HL-60 (cell line): Measurements from ENCODE around the gene FKBP15.

Experiments used
- SPI1 ChIP-seq: IDR thresholded peaks from 2 replicates; pipeline ENCODE4 v1.6.1; 2012; ENCODE audit warnings: low read depth, mild to moderate bottlenecking, borderline replicate concordance
- TF ChIP-seq, protein P1 (sequence below): IDR thresholded peaks from one replicate; pipeline ENCODE4 v1.5.1; 2011; ENCODE audit warnings: low read length, control low read depth, inconsistent platforms; ENCODE audit not compliant: insufficient read depth
- TF ChIP-seq, protein P2 (sequence below): IDR thresholded peaks from 2 replicates; pipeline ENCODE4 v1.6.1; 2012; ENCODE audit warnings: low read depth; ENCODE audit not compliant: insufficient replicate concordance

DNA sequence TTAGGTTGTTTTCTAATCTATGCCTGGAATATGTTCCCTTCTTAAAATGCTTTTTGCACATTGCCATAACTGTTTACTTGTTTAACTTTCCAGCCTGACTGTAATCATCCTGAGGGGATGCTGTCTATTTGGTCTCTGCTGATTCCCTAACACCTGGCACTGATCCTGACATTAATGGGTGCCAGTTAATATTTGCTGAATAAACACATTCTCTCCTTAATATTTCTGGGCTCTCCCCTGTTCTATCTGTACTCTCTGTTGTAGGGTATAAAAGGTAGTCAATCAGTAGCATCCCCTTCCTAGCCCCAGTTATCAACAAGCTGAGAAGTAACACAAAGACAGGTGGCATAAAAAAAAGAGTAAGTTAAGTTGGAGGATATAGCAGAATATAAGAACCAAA lies 91.6 kb downstream of the FKBP15 start:
- TF ChIP-seq, protein P1, sequence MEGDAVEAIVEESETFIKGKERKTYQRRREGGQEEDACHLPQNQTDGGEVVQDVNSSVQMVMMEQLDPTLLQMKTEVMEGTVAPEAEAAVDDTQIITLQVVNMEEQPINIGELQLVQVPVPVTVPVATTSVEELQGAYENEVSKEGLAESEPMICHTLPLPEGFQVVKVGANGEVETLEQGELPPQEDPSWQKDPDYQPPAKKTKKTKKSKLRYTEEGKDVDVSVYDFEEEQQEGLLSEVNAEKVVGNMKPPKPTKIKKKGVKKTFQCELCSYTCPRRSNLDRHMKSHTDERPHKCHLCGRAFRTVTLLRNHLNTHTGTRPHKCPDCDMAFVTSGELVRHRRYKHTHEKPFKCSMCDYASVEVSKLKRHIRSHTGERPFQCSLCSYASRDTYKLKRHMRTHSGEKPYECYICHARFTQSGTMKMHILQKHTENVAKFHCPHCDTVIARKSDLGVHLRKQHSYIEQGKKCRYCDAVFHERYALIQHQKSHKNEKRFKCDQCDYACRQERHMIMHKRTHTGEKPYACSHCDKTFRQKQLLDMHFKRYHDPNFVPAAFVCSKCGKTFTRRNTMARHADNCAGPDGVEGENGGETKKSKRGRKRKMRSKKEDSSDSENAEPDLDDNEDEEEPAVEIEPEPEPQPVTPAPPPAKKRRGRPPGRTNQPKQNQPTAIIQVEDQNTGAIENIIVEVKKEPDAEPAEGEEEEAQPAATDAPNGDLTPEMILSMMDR = no peak
- TF ChIP-seq, protein P2, sequence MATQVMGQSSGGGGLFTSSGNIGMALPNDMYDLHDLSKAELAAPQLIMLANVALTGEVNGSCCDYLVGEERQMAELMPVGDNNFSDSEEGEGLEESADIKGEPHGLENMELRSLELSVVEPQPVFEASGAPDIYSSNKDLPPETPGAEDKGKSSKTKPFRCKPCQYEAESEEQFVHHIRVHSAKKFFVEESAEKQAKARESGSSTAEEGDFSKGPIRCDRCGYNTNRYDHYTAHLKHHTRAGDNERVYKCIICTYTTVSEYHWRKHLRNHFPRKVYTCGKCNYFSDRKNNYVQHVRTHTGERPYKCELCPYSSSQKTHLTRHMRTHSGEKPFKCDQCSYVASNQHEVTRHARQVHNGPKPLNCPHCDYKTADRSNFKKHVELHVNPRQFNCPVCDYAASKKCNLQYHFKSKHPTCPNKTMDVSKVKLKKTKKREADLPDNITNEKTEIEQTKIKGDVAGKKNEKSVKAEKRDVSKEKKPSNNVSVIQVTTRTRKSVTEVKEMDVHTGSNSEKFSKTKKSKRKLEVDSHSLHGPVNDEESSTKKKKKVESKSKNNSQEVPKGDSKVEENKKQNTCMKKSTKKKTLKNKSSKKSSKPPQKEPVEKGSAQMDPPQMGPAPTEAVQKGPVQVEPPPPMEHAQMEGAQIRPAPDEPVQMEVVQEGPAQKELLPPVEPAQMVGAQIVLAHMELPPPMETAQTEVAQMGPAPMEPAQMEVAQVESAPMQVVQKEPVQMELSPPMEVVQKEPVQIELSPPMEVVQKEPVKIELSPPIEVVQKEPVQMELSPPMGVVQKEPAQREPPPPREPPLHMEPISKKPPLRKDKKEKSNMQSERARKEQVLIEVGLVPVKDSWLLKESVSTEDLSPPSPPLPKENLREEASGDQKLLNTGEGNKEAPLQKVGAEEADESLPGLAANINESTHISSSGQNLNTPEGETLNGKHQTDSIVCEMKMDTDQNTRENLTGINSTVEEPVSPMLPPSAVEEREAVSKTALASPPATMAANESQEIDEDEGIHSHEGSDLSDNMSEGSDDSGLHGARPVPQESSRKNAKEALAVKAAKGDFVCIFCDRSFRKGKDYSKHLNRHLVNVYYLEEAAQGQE = no peak
- no peak for TF ChIP-seq SPI1
